GM23338 (cell line): ENCODE data around the gene BSCL2. TPM values are rescaled to one million over a fixed set of nuclear protein-coding genes. Genes with fewer than 3 reads are reported as not detected.
"Not testable (repeated sequence)": the region's sequence is repeated elsewhere in the genome, so short reads cannot be mapped to it uniquely, and the experiment has no call there.

Source experiments
- ATAC-seq: fragments of 200-7000 bp; cut with Tn5 transposase; 3 replicates; pipeline ENCODE4 v1.9.1; 2020
- DNase-seq: peaks from one replicate; pipeline ENCODE4 v3.0.0-alpha.2; 2015; ENCODE audit warnings: low spot score
- H2AFZ ChIP-seq: fragments of 200-600 bp; sonication (generic); 2 replicates; pipeline ENCODE4 v1.8.0; 2016; ENCODE audit warnings: antibody characterized with exemption, mild to moderate bottlenecking, moderate library complexity
- H3F3A ChIP-seq: fragments of 200-600 bp; sonication (generic); replicated peaks from 2 replicates; pipeline ENCODE4 v1.8.0; 2017; ENCODE audit warnings: antibody characterized with exemption, mixed run types, low read depth
- H3K27ac ChIP-seq: fragments of 200-600 bp; sonication (generic); 2 replicates; pipeline ENCODE4 v1.6.1; 2016; ENCODE audit warnings: low read depth
- H3K27me3 ChIP-seq: fragments of 200-600 bp; sonication (generic); 2 replicates; pipeline ENCODE4 v1.8.0; 2016; ENCODE audit warnings: mild to moderate bottlenecking, mixed run types, moderate library complexity; ENCODE audit not compliant: insufficient read depth
- H3K36me3 ChIP-seq: fragments of 200-600 bp; sonication (generic); 2 replicates; pipeline ENCODE4 v1.8.0; 2016; ENCODE audit warnings: mild to moderate bottlenecking; ENCODE audit not compliant: insufficient read depth
- H3K4me1 ChIP-seq: fragments of 200-600 bp; sonication (generic); 2 replicates; pipeline ENCODE4 v1.8.0; 2016; ENCODE audit warnings: mild to moderate bottlenecking, moderate library complexity; ENCODE audit not compliant: insufficient read depth
- H3K4me2 ChIP-seq: fragments of 200-600 bp; sonication (generic); 2 replicates; pipeline ENCODE4 v1.7.1; 2017; ENCODE audit warnings: mixed run types
- H3K4me3 ChIP-seq: fragments of 200-600 bp; sonication (generic); 2 replicates; pipeline ENCODE4 v1.6.1; 2016; ENCODE audit warnings: mixed run types
- H3K79me2 ChIP-seq: fragments of 200-600 bp; sonication (generic); replicated peaks from 2 replicates; pipeline ENCODE4 v1.8.0; 2017; ENCODE audit warnings: mild to moderate bottlenecking; ENCODE audit not compliant: insufficient read depth
- H3K9me2 ChIP-seq: fragments of 200-600 bp; sonication (generic); 2 replicates; pipeline ENCODE4 v1.8.0; 2017; ENCODE audit not compliant: insufficient read depth
- H4K20me1 ChIP-seq: fragments of 200-600 bp; sonication (generic); replicated peaks from 2 replicates; pipeline ENCODE4 v1.8.0; 2017; ENCODE audit warnings: mild to moderate bottlenecking; ENCODE audit not compliant: insufficient read depth
- H3K27ac Mint-ChIP-seq: 2 replicates; pipeline ENCODE4 v1.8.0; 2020; ENCODE audit warnings: inconsistent platforms, mild to moderate bottlenecking, moderate library complexity, mixed read lengths
- H3K27me3 Mint-ChIP-seq: 3 replicates; pipeline ENCODE4 v1.8.0; 2022; ENCODE audit warnings: low read depth, mild to moderate bottlenecking, moderate library complexity, mixed read lengths, inconsistent platforms; ENCODE audit not compliant: insufficient read depth, poor library complexity
- H3K36me3 Mint-ChIP-seq: 3 replicates; pipeline ENCODE4 v1.8.0; 2021; ENCODE audit warnings: low read depth, mild to moderate bottlenecking, inconsistent platforms, moderate library complexity, mixed read lengths
- H3K4me1 Mint-ChIP-seq: 3 replicates; pipeline ENCODE4 v1.8.0; 2020; ENCODE audit warnings: mild to moderate bottlenecking, inconsistent platforms, mixed read lengths
- H3K4me3 Mint-ChIP-seq: 3 replicates; pipeline ENCODE4 v1.8.0; 2021; ENCODE audit warnings: moderate library complexity, mild to moderate bottlenecking, inconsistent platforms, mixed read lengths
- H3K9me3 Mint-ChIP-seq: 3 replicates; pipeline ENCODE4 v1.8.0; 2020; ENCODE audit warnings: moderate library complexity, mild to moderate bottlenecking, inconsistent platforms, mixed read lengths
- CTCF ChIP-seq, 2 experiments: fragments of 200-600 bp in 1 of 2; sonication (generic) in 1 of 2; conservative IDR thresholded peaks; 2 replicates each; pipeline versions ENCODE4 v1.5.1 to v1.6.1; 2016 to 2017; ENCODE audit warnings: antibody characterized with exemption in 2 of 2, low read depth in 2 of 2, mild to moderate bottlenecking in 2 of 2, moderate library complexity in 1 of 2
- ETS1 ChIP-seq: IDR thresholded peaks from 2 replicates; pipeline ENCODE4 v1.6.1; 2016; ENCODE audit warnings: antibody characterized with exemption
- EZH2 ChIP-seq: fragments of 200-600 bp; sonication (generic); IDR thresholded peaks from one replicate; pipeline ENCODE4 v1.8.0; 2017; ENCODE audit warnings: antibody characterized with exemption, mild to moderate bottlenecking, low read depth; ENCODE audit not compliant: unreplicated experiment
- ZNF114 ChIP-seq: fragments of 250-450 bp; sonication (Bioruptor Pico); IDR thresholded peaks from 2 replicates; pipeline ENCODE4 v1.5.0; 2020; ENCODE audit warnings: mild to moderate bottlenecking, moderate library complexity
- ZNF331 ChIP-seq: fragments of 250-450 bp; sonication (Bioruptor Pico); IDR thresholded peaks from 2 replicates; pipeline ENCODE4 v1.5.0; 2020; ENCODE audit warnings: low read depth, mild to moderate bottlenecking, moderate library complexity
- polyA plus RNA-seq: library from polyadenylated mRNA; unstranded; fragments of >200 nt; fragmentation: Nextera tagmentation; extraction: Ambion mirVana; gene quantifications from 2 replicates; pipeline ENCODE4 v1.2.1, GENCODE V29; 2016
- total RNA-seq: library from RNA; depleted of rRNA; stranded (reverse); fragments of >200 nt; shearing (Covaris generic); gene quantifications from 2 replicates; pipeline ENCODE4 v1.2.3, GENCODE V29; 2014

BSCL2 gene
- total and polyA plus RNA-seq, 2 experiments from 2014 or later, result 60.2 to 81.7 TPM

- H3K4me3 Mint-ChIP-seq, result no peak overlapping the region; the same call in 2 of the 3 replicates
- peaks cover 44% of the 10 kb centered on the region for H3K36me3 Mint-ChIP-seq
Observed at GRCh38 chr11:62694455-62695167, 12.6 kb downstream of the BSCL2 start.

GRCh38 chr11:62693624-62694023 lies 13.6 kb downstream of the BSCL2 start:
- peaks cover 18% of the 10 kb centered on the region; the same call in 2 of the 3 replicates for H3K4me1 Mint-ChIP-seq
- not testable (repeated sequence) for H3F3A ChIP-seq, H3K4me1 ChIP-seq, H3K27ac Mint-ChIP-seq, H3K27ac ChIP-seq, H3K4me3 ChIP-seq, H3K4me3 Mint-ChIP-seq, H3K27me3 ChIP-seq, H3K36me3 ChIP-seq, H3K4me2 ChIP-seq, H4K20me1 ChIP-seq, H3K9me2 ChIP-seq, H3K79me2 ChIP-seq, DNase-seq, H3K9me3 Mint-ChIP-seq, H2AFZ ChIP-seq, ATAC-seq
- H3K36me3 Mint-ChIP-seq, result peaks cover 43% of the 10 kb centered on the region
- peaks cover 10% of the 10 kb centered on the region for H3K27me3 Mint-ChIP-seq

More at GRCh38 chr11:62694455-62695167, 12.6 kb downstream of the BSCL2 start:
- ATAC-seq, result peak; percentile 96
- Histone ChIP-seq H3K4me1 (no peaks in the 10 kb centered on the region; the same call in 1 of the 2 replicates), H3K27ac (peak overlapping the region; percentile 83), H3K4me3 (no peak overlapping the region), H3K9me2 (no peaks in the 10 kb centered on the region), H3K79me2 (no peaks in the 10 kb centered on the region), H3K36me3 (no peaks in the 10 kb centered on the region; the same call in 1 of the 2 replicates), H4K20me1 (no peaks in the 10 kb centered on the region; the same call in 1 of the 2 replicates), H3K4me2 (no peak overlapping the region), H2AFZ (no peak overlapping the region), H3K27me3 (no peaks in the 10 kb centered on the region), H3F3A (peaks cover 5% of the 10 kb centered on the region; the same call in 1 of the 2 replicates)
- Mint-ChIP-seq H3K4me1 (peaks cover 14% of the 10 kb centered on the region; the same call in 2 of the 3 replicates), H3K27ac (peak overlapping the region; percentile 77), H3K9me3 (no peaks in the 10 kb centered on the region), H3K27me3 (peaks cover 10% of the 10 kb centered on the region)
- peak; percentile 94 for DNase-seq
- TF ChIP-seq ZNF331 (no peak), EZH2 (no peak), ZNF114 (CRISPR knock-in tag) (no peak), ETS1 (no peak), CTCF (conservative IDR thresholded peaks at IDR 0.05; ENCODE audit: low read depth in 2 of 2) (peak; percentile 91 to 97)
